Effector memory CD4-positive, alpha-beta T cell (primary cell): ENCODE measurements around the gene EME2.
A peak's percentile ranks its signal among the peaks of the same experiment; 100 is the strongest.

Source experiments
- DNase-seq, 3 donors: peaks; one replicate each; pipeline ENCODE4 v3.0.0-alpha.2; 2020
- H3K27ac ChIP-seq: 2 replicates; pipeline ENCODE4 v1.7.0; 2013; ENCODE audit warnings: mild to moderate bottlenecking, low read length, moderate library complexity; ENCODE audit not compliant: insufficient read depth, poor library complexity, severe bottlenecking
- H3K27me3 ChIP-seq: replicated peaks from 2 replicates; pipeline ENCODE4 v1.7.0; 2013; ENCODE audit warnings: mild to moderate bottlenecking, low read length; ENCODE audit not compliant: insufficient read depth, control insufficient read depth, poor library complexity, severe bottlenecking
- H3K36me3 ChIP-seq: 2 replicates; pipeline ENCODE4 v1.7.0; 2013; ENCODE audit warnings: mild to moderate bottlenecking, low read length, moderate library complexity; ENCODE audit not compliant: control insufficient read depth, insufficient read depth
- H3K4me1 ChIP-seq: 2 replicates; pipeline ENCODE4 v1.7.0; 2013; ENCODE audit warnings: low read length, mild to moderate bottlenecking; ENCODE audit not compliant: control insufficient read depth, insufficient read depth, poor library complexity, severe bottlenecking
- H3K4me3 ChIP-seq: 2 replicates; pipeline ENCODE4 v1.7.0; 2013; ENCODE audit warnings: low read length, low read depth, mild to moderate bottlenecking; ENCODE audit not compliant: insufficient read depth, poor library complexity, severe bottlenecking
- H3K9me3 ChIP-seq: 2 replicates; pipeline ENCODE4 v1.7.0; 2013; ENCODE audit warnings: mild to moderate bottlenecking, low read length, moderate library complexity; ENCODE audit not compliant: control insufficient read depth

The EME2 gene

DNA sequence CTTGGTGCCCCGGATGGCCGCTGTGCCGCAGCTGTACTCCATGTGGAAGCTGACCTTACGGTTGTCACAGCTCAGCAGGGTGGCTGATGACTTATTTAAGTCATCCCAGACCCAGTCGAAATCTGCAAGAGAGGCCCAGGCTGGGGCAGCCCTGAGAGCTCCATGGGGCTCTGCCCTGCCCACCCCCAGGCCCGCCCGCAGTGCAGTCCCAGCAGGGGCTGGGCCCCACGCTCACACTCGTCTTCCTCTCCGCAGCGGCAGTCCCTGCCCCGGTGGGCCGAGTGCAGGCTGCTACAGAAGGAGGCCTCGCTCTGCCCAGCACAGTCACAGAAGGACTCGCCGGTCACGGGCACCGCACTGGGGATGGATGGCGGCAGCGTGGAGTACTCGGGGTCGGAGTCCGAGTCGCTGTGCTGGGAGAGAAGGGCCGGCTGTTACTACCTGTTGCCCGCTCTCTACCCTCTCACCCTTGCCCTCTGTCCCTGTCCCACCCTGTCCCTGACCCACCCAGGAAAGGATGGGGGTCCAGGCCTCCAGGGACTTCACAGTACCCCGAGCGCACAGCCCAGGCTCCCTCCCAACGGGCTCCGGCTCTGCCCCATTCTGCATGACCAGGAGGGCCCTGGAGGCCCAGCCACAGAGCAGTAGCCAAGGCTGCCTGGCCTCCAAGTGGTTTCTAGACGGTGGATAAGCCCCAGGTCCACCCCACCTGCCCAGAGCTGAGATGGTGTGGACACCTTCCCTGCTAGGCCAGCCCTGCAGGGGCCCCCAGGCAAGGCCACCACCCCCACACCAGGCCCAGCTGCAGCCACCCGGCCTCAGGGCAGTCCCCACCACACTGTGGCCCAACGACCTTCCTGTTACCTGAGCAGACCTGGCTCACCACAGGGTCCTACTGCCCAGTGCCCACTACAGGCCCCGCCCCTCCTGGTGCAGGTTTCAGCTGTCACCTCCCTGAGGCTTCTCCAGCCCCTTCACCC, 5.9 kb downstream of the EME2 start:
- Histone ChIP-seq H3K27ac (no peak overlapping the region), H3K27me3 (no peaks in the 10 kb centered on the region), H3K4me3 (no peak overlapping the region), H3K9me3 (no peaks in the 10 kb centered on the region), H3K4me1 (peaks cover 20% of the 10 kb centered on the region), H3K36me3 (peaks cover 27% of the 10 kb centered on the region)
- DNase-seq = no peak

DNA sequence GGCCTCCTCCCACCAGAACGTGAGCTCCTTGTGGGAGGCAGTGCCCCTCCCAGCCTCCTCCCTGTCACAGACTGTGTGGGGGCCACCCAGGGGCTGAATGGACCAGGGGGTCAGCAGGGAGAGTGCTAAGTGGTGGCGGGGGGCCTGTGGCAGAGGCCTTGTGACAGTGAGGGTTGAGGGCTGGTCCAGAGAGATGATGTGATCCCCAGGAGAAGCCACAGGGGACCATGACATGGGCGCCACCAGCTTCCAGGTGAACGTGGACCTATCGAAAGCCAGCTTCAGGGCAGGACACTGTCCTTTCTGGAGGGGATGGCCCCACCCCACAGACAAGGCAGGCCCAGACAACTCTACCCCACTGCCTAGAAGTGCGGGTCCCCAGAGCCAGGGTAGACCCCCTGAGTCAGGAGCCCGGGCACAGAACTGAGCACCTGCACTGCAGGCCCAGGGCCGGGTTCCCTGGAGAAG, 6.7 kb downstream of the EME2 start:
- no peak overlapping the region for H3K27ac ChIP-seq
- H3K4me1 ChIP-seq = peaks cover 13% of the 10 kb centered on the region
- no peak overlapping the region for H3K4me3 ChIP-seq
- no peaks in the 10 kb centered on the region for H3K27me3 ChIP-seq
- no peak for DNase-seq
- no peaks in the 10 kb centered on the region for H3K9me3 ChIP-seq
- H3K36me3 ChIP-seq = peaks cover 27% of the 10 kb centered on the region

DNA sequence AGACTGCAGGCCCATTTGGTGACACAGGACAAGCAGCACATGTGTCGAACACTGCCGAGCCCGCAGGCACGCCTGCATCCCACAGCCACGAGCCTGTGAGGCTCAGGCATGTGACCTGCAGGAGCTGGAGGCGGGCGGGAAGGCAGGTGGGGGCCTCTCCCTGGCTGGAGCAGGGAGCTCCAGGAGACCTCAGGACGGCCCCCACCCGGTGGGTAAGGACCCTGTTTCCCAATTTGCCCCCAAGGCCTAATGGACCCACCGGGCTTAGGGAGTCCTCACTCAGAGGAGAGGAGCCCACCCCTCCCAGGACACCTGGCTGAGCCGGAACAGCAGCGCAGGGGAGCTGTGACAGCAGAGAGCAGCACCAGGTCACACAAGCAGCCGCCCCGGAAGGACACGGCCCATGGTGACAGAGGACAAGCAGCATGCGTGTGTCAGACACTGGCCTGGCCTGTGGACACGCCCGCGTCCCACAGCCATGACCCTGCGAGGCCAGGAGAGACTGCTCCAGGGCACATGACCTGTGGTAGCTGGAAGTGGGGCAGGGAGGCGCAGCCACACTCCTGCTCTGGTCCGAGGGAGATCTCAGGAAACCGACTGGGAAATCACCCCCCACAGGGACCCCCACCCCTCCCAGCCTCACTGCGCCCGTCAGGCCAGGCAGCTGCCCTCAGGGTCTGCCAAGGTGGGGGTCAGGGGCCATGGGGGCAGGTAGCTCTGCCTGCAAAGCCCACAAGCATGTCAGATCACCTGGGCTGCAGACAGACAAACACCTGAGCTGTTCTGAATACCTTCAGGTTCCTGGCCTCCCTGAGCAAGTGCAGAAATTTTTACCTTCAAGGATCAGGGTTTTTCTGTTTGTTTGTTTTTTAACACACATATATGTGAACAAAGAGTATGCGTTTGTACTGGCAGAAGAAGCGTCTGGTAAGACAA, 7.4 kb downstream of the EME2 start:
- no peak overlapping the region for H3K27ac ChIP-seq
- DNase-seq = no peak
- H3K27me3 ChIP-seq = no peaks in the 10 kb centered on the region
- peaks cover 27% of the 10 kb centered on the region for H3K36me3 ChIP-seq
- peaks cover 9% of the 10 kb centered on the region for H3K4me1 ChIP-seq
- no peaks in the 10 kb centered on the region for H3K9me3 ChIP-seq
- no peak overlapping the region for H3K4me3 ChIP-seq

DNA sequence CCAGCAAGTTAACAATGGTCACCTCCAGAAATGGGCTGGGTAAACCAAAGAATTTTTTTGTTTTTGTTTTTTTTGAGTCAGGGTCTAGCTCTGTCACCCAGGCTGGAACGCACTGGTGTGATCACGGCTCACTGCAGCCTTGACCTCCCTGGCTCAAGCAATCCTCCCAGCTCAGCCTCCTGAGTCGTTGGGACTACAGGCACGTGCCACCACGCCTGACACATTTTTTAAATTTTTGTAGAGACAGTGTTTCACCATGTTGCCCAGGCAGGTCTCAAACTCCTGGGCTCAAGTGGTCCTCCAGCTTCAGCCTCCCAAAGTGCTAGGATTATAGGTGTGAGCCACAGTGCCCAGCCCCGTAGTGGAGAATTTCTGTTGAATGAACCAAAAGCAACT, 8.1 kb downstream of the EME2 start:
- H3K4me3 ChIP-seq = no peak overlapping the region
- no peaks in the 10 kb centered on the region for H3K27me3 ChIP-seq
- peaks cover 25% of the 10 kb centered on the region for H3K36me3 ChIP-seq
- no peak overlapping the region for H3K27ac ChIP-seq
- DNase-seq = no peak
- no peaks in the 10 kb centered on the region for H3K9me3 ChIP-seq
- peaks cover 9% of the 10 kb centered on the region for H3K4me1 ChIP-seq

DNA sequence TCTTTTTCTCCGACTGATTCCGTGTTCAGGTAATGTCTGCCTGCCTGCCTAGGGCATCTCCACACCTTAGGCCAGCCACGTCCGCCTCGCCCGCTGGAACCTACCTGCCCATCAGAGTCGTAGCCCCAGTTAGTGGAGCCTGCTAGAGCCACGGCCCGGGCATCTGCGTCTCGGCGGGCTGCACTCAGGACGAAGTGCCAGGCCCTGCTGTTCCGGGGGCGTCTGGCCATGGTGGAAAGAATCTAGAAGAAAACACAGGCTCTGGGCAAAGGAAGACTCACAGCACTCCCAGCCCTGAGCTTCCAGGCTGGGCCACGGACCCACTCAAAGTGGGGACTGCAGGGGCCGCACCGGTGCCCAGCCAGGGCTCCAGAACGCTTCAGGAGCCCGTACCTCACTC, 8.6 kb downstream of the EME2 start:
- H3K36me3 ChIP-seq = peaks cover 20% of the 10 kb centered on the region
- peaks cover 9% of the 10 kb centered on the region for H3K4me1 ChIP-seq
- no peak for DNase-seq
- H3K4me3 ChIP-seq = peak overlapping the region; percentile 81
- H3K9me3 ChIP-seq = no peaks in the 10 kb centered on the region
- no peak overlapping the region for H3K27ac ChIP-seq
- H3K27me3 ChIP-seq = no peaks in the 10 kb centered on the region

DNA sequence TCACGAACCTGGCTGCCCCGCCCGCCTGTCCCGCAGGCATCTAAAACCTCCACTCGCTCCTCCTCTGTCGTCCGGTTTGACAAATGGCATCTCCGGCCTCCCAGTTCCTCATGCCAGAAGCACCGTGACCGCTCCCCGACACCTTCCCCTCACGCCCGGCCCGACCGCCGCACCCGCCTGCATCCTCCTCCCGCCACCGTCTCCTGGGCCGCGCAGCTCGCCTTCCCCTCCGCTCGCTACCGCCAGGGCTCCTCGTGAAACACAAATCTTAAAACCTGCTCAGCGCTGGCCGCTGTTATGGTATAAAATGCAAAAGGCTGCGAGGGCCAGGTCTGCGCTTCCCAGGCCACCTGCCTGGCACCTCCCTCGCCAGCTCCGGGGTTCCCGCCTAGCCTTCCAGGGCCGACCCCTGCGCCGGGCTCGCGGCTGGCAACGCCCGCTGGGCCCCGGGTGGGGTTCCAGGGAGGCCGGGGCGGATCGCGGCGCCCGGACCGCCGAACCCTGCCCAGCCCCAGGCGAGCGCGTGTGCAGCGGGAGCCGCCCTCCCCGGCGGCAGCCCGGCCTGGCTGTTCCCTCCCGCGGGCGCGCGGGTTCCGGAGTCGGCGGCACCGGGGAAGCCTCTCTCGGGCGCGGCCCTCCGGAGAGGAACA, 9.3 kb downstream of the EME2 start:
- DNase-seq = peak in 2 of 3 donors; percentile 18 to 20
- peak overlapping the region; percentile 81 for H3K4me3 ChIP-seq
- peaks cover 20% of the 10 kb centered on the region for H3K36me3 ChIP-seq
- peaks cover 9% of the 10 kb centered on the region for H3K4me1 ChIP-seq
- peak overlapping the region; percentile 82 for H3K27ac ChIP-seq
- no peaks in the 10 kb centered on the region for H3K27me3 ChIP-seq
- H3K9me3 ChIP-seq = no peaks in the 10 kb centered on the region

DNA sequence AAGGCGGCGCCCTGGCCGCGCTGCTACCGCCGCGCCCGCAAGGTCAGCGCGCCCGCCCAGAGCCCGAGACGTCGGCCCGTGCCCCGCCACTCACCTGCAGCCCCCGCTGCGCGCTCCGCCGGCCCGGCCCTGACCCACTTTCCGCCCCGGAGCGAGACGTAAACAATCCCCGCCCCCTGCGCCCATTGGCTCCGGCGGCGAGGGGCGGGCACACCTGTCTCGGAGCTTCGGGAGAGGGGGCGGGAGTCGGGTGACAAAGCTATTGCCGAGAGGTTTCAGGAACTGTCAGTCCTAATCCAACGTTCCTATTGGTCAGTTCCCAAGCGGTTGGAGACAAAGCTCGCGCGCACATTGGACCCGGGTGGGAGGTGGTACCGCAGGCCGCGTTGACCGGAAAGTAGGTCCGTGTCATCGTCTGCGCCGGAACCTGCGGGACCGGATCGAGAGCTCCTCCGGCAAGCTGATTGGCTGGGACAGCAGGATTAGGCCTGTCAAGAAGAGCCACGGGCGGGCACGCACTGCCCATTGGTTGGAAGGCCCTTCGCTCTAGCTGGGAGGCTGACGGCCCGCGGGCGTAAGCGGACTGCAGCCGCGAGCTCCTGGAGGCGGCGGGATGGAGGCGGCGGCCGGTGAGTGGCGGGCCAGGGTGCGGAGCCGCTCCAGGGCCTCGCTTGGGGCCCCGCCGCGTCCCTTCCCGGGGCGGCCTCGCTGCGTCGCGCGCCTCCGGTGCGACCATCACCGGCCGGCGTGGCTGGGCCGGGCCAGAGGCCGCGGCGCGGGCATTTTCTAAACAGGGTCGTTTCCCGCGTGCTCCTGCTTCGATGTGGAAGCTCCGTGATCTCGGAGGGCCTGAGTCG, 10.0 kb downstream of the EME2 start, which contains the start of the genes NUBP2 and SPSB3:
NUBP2 (plus strand) TSS at position 553 of the 857 bp plus-strand sequence; CDS start at position 614, 61 bp downstream.
SPSB3 (minus strand) TSS at position 164 of the 857 bp plus-strand sequence. CDS start 1,088 bp downstream, outside the sequence.
- Histone ChIP-seq H3K4me1 (peaks cover 9% of the 10 kb centered on the region), H3K27me3 (no peaks in the 10 kb centered on the region), H3K9me3 (no peaks in the 10 kb centered on the region), H3K4me3 (peak within 1 kb of the TSS; percentile 81), H3K36me3 (peaks cover 19% of the 10 kb centered on the region), H3K27ac (peak within 1 kb of the TSS; percentile 82)
- peak; percentile 98 to 99 (median 98) for DNase-seq

DNA sequence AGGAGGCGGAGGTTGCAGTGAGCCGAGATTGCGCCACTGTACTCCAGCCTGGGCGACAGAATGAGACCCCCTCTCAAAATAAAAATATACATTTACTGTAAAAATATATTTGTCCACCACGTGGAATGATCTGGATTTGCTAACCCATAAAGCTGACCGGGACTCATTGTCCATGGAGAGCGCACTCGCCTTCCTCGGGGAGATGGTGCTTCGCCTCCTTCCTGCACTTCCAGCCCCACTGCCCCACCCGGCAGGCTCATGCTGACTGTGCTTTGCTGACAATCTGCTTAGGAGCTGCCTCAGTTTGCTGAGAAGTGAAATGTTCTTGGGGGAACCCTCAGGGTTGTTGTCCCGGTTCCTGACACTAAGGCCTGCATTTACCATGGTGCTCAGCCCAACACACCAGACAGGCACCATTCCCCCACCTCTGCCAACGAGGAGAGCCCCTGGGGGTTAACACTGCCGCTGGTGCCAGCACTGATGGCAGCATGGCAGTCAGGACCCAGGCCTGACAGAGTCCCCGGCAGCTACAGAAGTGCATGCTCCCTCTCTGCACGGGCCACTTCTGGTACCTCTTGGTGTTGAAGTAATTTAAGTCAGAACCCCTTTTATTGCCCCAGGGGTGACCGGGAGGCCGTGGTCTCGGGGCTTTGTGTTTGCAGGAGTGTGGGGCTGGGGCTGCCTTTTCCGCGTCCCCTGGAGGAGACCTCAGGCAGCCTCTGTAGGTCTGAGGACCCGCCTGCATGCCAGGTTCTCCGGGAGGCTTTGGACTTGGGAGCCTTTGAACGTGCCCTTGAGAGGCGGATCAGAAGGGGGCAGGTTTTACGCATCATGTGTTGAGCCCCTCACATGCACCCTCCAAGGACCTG, 12.6 kb downstream of the EME2 start:
- Histone ChIP-seq H3K27me3 (no peaks in the 10 kb centered on the region), H3K36me3 (peaks cover 32% of the 10 kb centered on the region), H3K4me1 (peaks cover 9% of the 10 kb centered on the region), H3K9me3 (no peaks in the 10 kb centered on the region), H3K27ac (no peak overlapping the region), H3K4me3 (no peak overlapping the region)
- DNase-seq = no peak
